ENCODE results near the gene C8B.

- TF ChIP-seq GABPA (IDR thresholded peaks at IDR 0.05; ENCODE audit: low read depth) = no peak
- TF ChIP-seq CTCF (IDR thresholded peaks at IDR 0.05; ENCODE audit: insufficient read depth, low read length) = no peak
- no peak for TF ChIP-seq POLR2AphosphoS5 (IDR thresholded peaks at IDR 0.05; ENCODE audit: low read depth)
- TF ChIP-seq REST (IDR thresholded peaks at IDR 0.05; ENCODE audit: insufficient replicate concordance, low read depth) = no peak
These were observed 31.3 kb downstream of the C8B start for GRCh38 chr1:56934430-56935060.
